Panc1 (cell line): ENCODE data around the gene PACSIN1. TPM values are rescaled to one million over a fixed set of nuclear protein-coding genes. Genes with fewer than 3 reads are reported as not detected.

Experiments used
- ATAC-seq: fragments of 200-7000 bp; cut with Tn5 transposase; 2 replicates; pipeline ENCODE4 v1.9.1; 2020; ENCODE audit warnings: mild to moderate bottlenecking, moderate library complexity
- BruUV-seq: library from RNA; stranded (reverse); fragments of 400-500 nt; replicated peaks from 2 replicates; lab custom pipeline; 2021; lab: Mats Ljungman, UMichigan
- CTCF ChIA-PET: fragments of 300-600 bp; sonication (Branson Sonifier 250); formaldehyde crosslinking; loops from one replicate; lab custom pipeline; 2022; ENCODE audit warnings: antibody characterized with exemption; lab: Charles Lee
- POLR2A ChIA-PET: fragments of 300-600 bp; sonication (Branson Sonifier 250); formaldehyde crosslinking; loops from one replicate; lab custom pipeline; 2022; ENCODE audit warnings: antibody characterized with exemption; lab: Charles Lee
- DNase-seq: peaks from one replicate; pipeline ENCODE4 v3.0.0-alpha.2; 2010; ENCODE audit warnings: low read depth, low spot score
- H3K27ac ChIP-seq: 2 replicates; pipeline ENCODE4 v1.5.1; 2011; ENCODE audit warnings: mild to moderate bottlenecking, low read length, inconsistent platforms
- H3K27me3 ChIP-seq: fragments of 200-500 bp; sonication (Bioruptor generic); 2 replicates; pipeline ENCODE4 v1.6.0; 2014; ENCODE audit warnings: low read length, inconsistent platforms; ENCODE audit not compliant: control insufficient read depth, insufficient read depth
- H3K36me3 ChIP-seq: fragments of 200-500 bp; sonication (Bioruptor generic); 2 replicates; pipeline ENCODE4 v1.5.1; 2014; ENCODE audit warnings: inconsistent platforms, mild to moderate bottlenecking, low read length, moderate library complexity; ENCODE audit not compliant: control insufficient read depth, insufficient read depth
- H3K4me1 ChIP-seq: 2 replicates; pipeline ENCODE4 v1.5.1; 2011; ENCODE audit warnings: inconsistent platforms, mild to moderate bottlenecking, low read length, moderate library complexity; ENCODE audit not compliant: control insufficient read depth, insufficient read depth
- H3K4me3 ChIP-seq, 2 experiments: 2 replicates each; pipeline ENCODE4 v1.5.1; 2011 to 2012; ENCODE audit warnings: low read depth in 2 of 2, low read length in 2 of 2, mild to moderate bottlenecking in 2 of 2, inconsistent platforms in 1 of 2, moderate library complexity in 1 of 2
- H3K9me3 ChIP-seq: fragments of 200-500 bp; sonication (Bioruptor generic); 2 replicates; pipeline ENCODE4 v1.5.1; 2014; ENCODE audit warnings: low read depth, mild to moderate bottlenecking, inconsistent platforms, low read length, moderate library complexity; ENCODE audit not compliant: control insufficient read depth, insufficient read depth
- CTCF ChIP-seq: fragments of 450-650 bp; IDR thresholded peaks from 2 replicates; pipeline ENCODE4 v1.5.1; 2017; ENCODE audit warnings: mild to moderate bottlenecking
- POLR2AphosphoS5 ChIP-seq: IDR thresholded peaks from 2 replicates; pipeline ENCODE4 v1.6.1; 2012; ENCODE audit warnings: mild to moderate bottlenecking, low read depth, low read length, moderate library complexity
- REST ChIP-seq, 2 experiments: IDR thresholded peaks; 2 replicates each; pipeline ENCODE4 v1.6.1; 2011 to 2012; ENCODE audit warnings: low read depth in 2 of 2, control low read depth in 1 of 2, low read length in 1 of 2, mild to moderate bottlenecking in 1 of 2, moderate library complexity in 1 of 2; ENCODE audit not compliant: insufficient read depth in 1 of 2
- SIN3A ChIP-seq: IDR thresholded peaks from 2 replicates; pipeline ENCODE4 v1.6.1; 2012; ENCODE audit warnings: low read depth, mild to moderate bottlenecking, low read length, moderate library complexity, borderline replicate concordance; ENCODE audit not compliant: insufficient read depth
- TCF7L2 ChIP-seq: IDR thresholded peaks from 2 replicates; pipeline ENCODE4 v1.6.1; 2011; ENCODE audit warnings: mild to moderate bottlenecking, low read depth, low read length, inconsistent platforms
- in situ Hi-C: cut with HindIII; loops from 2 replicates; pipeline ENCODE4 v1.10.0; 2016; ENCODE audit warnings: low sequenced_read_pairs, low pct_unique_long_range_greater_than_20kb
- intact Hi-C: fragments of 100-400 bp; cut with micrococcal nuclease; formaldehyde crosslinking; loops from one replicate; pipeline ENCODE4 v1.10.0; 2022; ENCODE audit not compliant: unreplicated experiment
- total RNA-seq: library from RNA; stranded (reverse); gene quantifications from one replicate; pipeline ENCODE4 v1.2.1, GENCODE V29; 2021; ENCODE audit not compliant: unreplicated experiment

Gene PACSIN1
- total RNA-seq, 1 experiment from 2014 or later = 0.18 TPM

- TF ChIP-seq CTCF = no peak
- no peak for TF ChIP-seq SIN3A
- TF ChIP-seq REST (IDR thresholded peaks at IDR 0.05; ENCODE audit: insufficient read depth in 1 of 2, low read depth in 2 of 2, low read length in 1 of 2) = no peak
- TF ChIP-seq POLR2AphosphoS5 = no peak
- no peak for TF ChIP-seq TCF7L2
- POLR2A ChIA-PET = no interaction called here
- Histone ChIP-seq H3K4me1 (peaks cover 27% of the 10 kb centered on the region), H3K27ac (no peak overlapping the region), H3K4me3 (no peak overlapping the region), H3K36me3 (no peaks in the 10 kb centered on the region), H3K9me3 (no peaks in the 10 kb centered on the region), H3K27me3 (no peaks in the 10 kb centered on the region)
- in situ Hi-C loops = no loop called here
- no TSS peak for BruUV-seq
- ATAC-seq (no peak), DNase-seq (no peak)
- intact Hi-C loops = no loop called here
- CTCF ChIA-PET = no interaction called here
Observed at GRCh38 chr6:34530753-34531365, 65.0 kb downstream of the PACSIN1 start.

- in situ Hi-C loops = no loop called here
- intact Hi-C loops = no loop called here
- BruUV-seq = no TSS peak
Observed at GRCh38 chr6:34531580-34532201, 65.8 kb downstream of the PACSIN1 start.

More at GRCh38 chr6:34531580-34532201, 65.8 kb downstream of the PACSIN1 start:
- no peaks in the 10 kb centered on the region for H3K27me3 ChIP-seq
- no peak overlapping the region for H3K4me3 ChIP-seq
- H3K36me3 ChIP-seq = no peaks in the 10 kb centered on the region
- peaks cover 32% of the 10 kb centered on the region for H3K4me1 ChIP-seq
- ATAC-seq (no peak), DNase-seq (no peak)
- no peaks in the 10 kb centered on the region for H3K9me3 ChIP-seq
- CTCF ChIA-PET = no interaction called here
- no peak for TF ChIP-seq POLR2AphosphoS5
- TF ChIP-seq TCF7L2 = no peak
- no peak for TF ChIP-seq REST (IDR thresholded peaks at IDR 0.05; ENCODE audit: insufficient read depth in 1 of 2, low read depth in 2 of 2, low read length in 1 of 2)
- TF ChIP-seq SIN3A = no peak
- TF ChIP-seq CTCF = no peak
- POLR2A ChIA-PET = no interaction called here
- H3K27ac ChIP-seq = no peak overlapping the region
